K562 (cell line): ENCODE data around the gene HDAC9. TPM values are rescaled to one million over a fixed set of nuclear protein-coding genes. Genes with fewer than 3 reads are reported as not detected.

Source experiments
- ATAC-seq: fragments of 200-7000 bp; cut with Tn5 transposase; 3 replicates; pipeline ENCODE4 v1.9.1; 2020; ENCODE audit warnings: moderate library complexity
- BruUV-seq: library from RNA; stranded (reverse); fragments of 400-500 nt; replicated peaks from 2 replicates; lab custom pipeline; 2021; lab: Mats Ljungman, UMichigan
- CTCF ChIA-PET: fragments of 300-600 bp; formaldehyde crosslinking; extraction: SDS; loops from one replicate; lab custom pipeline; 2021; ENCODE audit warnings: low intra/inter-chr PET ratio; lab: Yijun Ruan, JAX
- POLR2A ChIA-PET: fragments of 300-600, 350-650 bp; sonication (Branson Sonifier 250); formaldehyde crosslinking; extraction: SDS; loops from one replicate; lab custom pipeline; 2021; ENCODE audit warnings: antibody characterized with exemption, inconsistent platforms; lab: Yijun Ruan, JAX
- DNase-seq, 4 experiments: peaks; one replicate each; pipeline versions ENCODE4 v3.0.0 to v3.0.0-alpha.2; 2011 to 2018; ENCODE audit warnings: low spot score in 3 of 4, mixed read lengths in 3 of 4; ENCODE audit errors: extremely low read depth in 1 of 4
- FAIRE-seq: peaks from 2 replicates; lab custom pipeline; 2011; peaks lifted over from hg19 to GRCh38; lab: Jason Lieb, UNC
- H2AFZ ChIP-seq: 2 replicates; pipeline ENCODE4 v1.6.0; 2011; ENCODE audit warnings: low read depth, low read length, control low read depth, inconsistent platforms
- H3K27ac ChIP-seq: fragments of 200-600 bp; 3 replicates; pipeline ENCODE4 v1.8.0; 2011; ENCODE audit warnings: low read depth, mild to moderate bottlenecking, control low read depth, inconsistent platforms, low read length, moderate library complexity, mixed read lengths; ENCODE audit errors: extremely low read depth
- H3K27me3 ChIP-seq, 2 experiments: fragments of 300-600 bp in 1 of 2; 2 replicates in 1 of 2; 3 replicates in 1 of 2; pipeline versions ENCODE4 v1.6.0 to v1.8.0; 2011; ENCODE audit warnings: inconsistent platforms in 2 of 2, low read length in 2 of 2, mild to moderate bottlenecking in 1 of 2, mixed read lengths in 1 of 2, moderate library complexity in 1 of 2; ENCODE audit not compliant: control insufficient read depth in 2 of 2, insufficient read depth in 2 of 2
- H3K36me3 ChIP-seq: fragments of 300-600 bp; 3 replicates; pipeline ENCODE4 v1.8.0; 2011; ENCODE audit warnings: mild to moderate bottlenecking, low read length, inconsistent platforms; ENCODE audit not compliant: control insufficient read depth, insufficient read depth
- H3K4me1 ChIP-seq, 2 experiments: fragments of 200-600 bp in 1 of 2; replicated peaks in 1 of 2; 2 replicates in 1 of 2; 3 replicates in 1 of 2; pipeline versions ENCODE4 v1.5.1 to v1.8.0; 2011; ENCODE audit warnings: inconsistent platforms in 2 of 2, low read length in 2 of 2, mild to moderate bottlenecking in 1 of 2, mixed read lengths in 1 of 2, moderate library complexity in 1 of 2; ENCODE audit not compliant: control insufficient read depth in 2 of 2, insufficient read depth in 2 of 2
- H3K4me2 ChIP-seq: 2 replicates; pipeline ENCODE4 v1.6.1; 2011; ENCODE audit warnings: low read length, control low read depth, inconsistent platforms, mixed read lengths; ENCODE audit not compliant: insufficient read depth
- H3K4me3 ChIP-seq: fragments of 200-600 bp; sonication (generic), shearing (Covaris generic); 2 replicates; pipeline ENCODE4 v1.5.1; 2016; ENCODE audit warnings: control low read depth, inconsistent platforms
- H3K79me2 ChIP-seq: fragments of 200-600 bp; 3 replicates; pipeline ENCODE4 v1.8.0; 2011; ENCODE audit warnings: low read length, inconsistent platforms; ENCODE audit not compliant: control insufficient read depth, insufficient read depth
- H3K9ac ChIP-seq, 2 experiments: 2 replicates each; pipeline versions ENCODE4 v1.6.0 to v1.6.1; 2011; ENCODE audit warnings: low read depth in 2 of 2, low read length in 2 of 2, control low read depth in 1 of 2, inconsistent platforms in 1 of 2, mild to moderate bottlenecking in 1 of 2, mixed read lengths in 1 of 2; ENCODE audit not compliant: insufficient read depth in 1 of 2
- H3K9me1 ChIP-seq: one replicate; pipeline ENCODE4 v1.6.0; 2011; ENCODE audit warnings: inconsistent platforms, mild to moderate bottlenecking, low read length, moderate library complexity; ENCODE audit not compliant: control insufficient read depth, insufficient read depth
- H3K9me3 ChIP-seq: replicated peaks from 2 replicates; pipeline ENCODE4 v1.5.1; 2011; ENCODE audit warnings: low read depth, low read length, inconsistent platforms; ENCODE audit not compliant: control insufficient read depth, insufficient read depth
- H4K20me1 ChIP-seq: replicated peaks from 2 replicates; pipeline ENCODE4 v1.6.1; 2011; ENCODE audit warnings: low read length, inconsistent platforms, mixed read lengths; ENCODE audit not compliant: control insufficient read depth, insufficient read depth
- RNF2 ChIP-seq: sonication (generic); IDR thresholded peaks from 2 replicates; pipeline ENCODE4 v1.6.1; 2016
- TEAD1 ChIP-seq, 2 experiments: fragments of 450-650 bp in 1 of 2; sonication (generic) in 1 of 2; formaldehyde crosslinking; IDR thresholded peaks; 2 replicates each; pipeline versions ENCODE4 v1.4.0 to v1.8.0; 2020 to 2022; ENCODE audit warnings: mild to moderate bottlenecking in 2 of 2, missing genetic modification reagents in 1 of 2
- YBX1 ChIP-seq: fragments of 450-650 bp; IDR thresholded peaks from 2 replicates; pipeline ENCODE4 v1.7.1; 2016; ENCODE audit warnings: mild to moderate bottlenecking
- ZC3H4 ChIP-seq: sonication (generic); formaldehyde crosslinking; IDR thresholded peaks from 2 replicates; pipeline ENCODE4 v1.9.0; 2021; ENCODE audit warnings: missing genetic modification reagents, borderline replicate concordance
- ZNF699 ChIP-seq: fragments of 250-450 bp; sonication (Bioruptor Pico); IDR thresholded peaks from 2 replicates; pipeline ENCODE4 v1.8.0; 2021; ENCODE audit warnings: mild to moderate bottlenecking, moderate library complexity; ENCODE audit not compliant: insufficient replicate concordance
- WGBS: fragments of 100-300 bp; shearing (Covaris generic); methylation state at CpG from one replicate; pipeline ENCODE4 v1.1.6; 2016; ENCODE audit warnings: low coverage, mixed read lengths; ENCODE audit not compliant: insufficient coverage; ENCODE audit errors: missing lambda C conversion rate; 5-methylcytosine and 5-hydroxymethylcytosine counted together
- in situ Hi-C: fragments of 300-500 bp; cut with MboI; formaldehyde crosslinking; loops from 4 replicates; pipeline ENCODE4 v1.15.0; 2018; ENCODE audit warnings: inconsistent platforms, mixed read lengths
- intact Hi-C: fragments of 100-400 bp; cut with micrococcal nuclease; formaldehyde crosslinking; loops from 2 replicates; pipeline ENCODE4 v1.14.2; 2022
- polyA plus RNA-seq, 8 experiments: library from polyadenylated mRNA; depleted of rRNA in 4 of 8; stranded (reverse) in 5 of 8; unstranded in 3 of 8; fragments of >200 nt; fragmentation: Nextera tagmentation in 2 of 8; fragmentation: Illumina TruSeq in 1 of 8; extraction: Ambion mirVana in 2 of 8; extraction: Trizol in 1 of 8; gene quantifications; 2 replicates each; pipeline versions ENCODE4 v1.2.1 to v1.2.3, GENCODE V29; 2011 to 2014; ENCODE audit warnings: inconsistent platforms in 1 of 8, missing spikeins in 1 of 8
- total RNA-seq, 7 experiments: library from RNA; depleted of rRNA in 6 of 7; stranded (reverse); fragments of >200 nt in 6 of 7; fragmentation: Illumina TruSeq in 2 of 7; extraction: Trizol in 2 of 7; gene quantifications; 2 replicates each; pipeline versions ENCODE4 v1.2.1 to v1.2.3, GENCODE V29; 2011 to 2021; ENCODE audit warnings: low replicate concordance in 1 of 7
- TF ChIP-seq, protein P1 (sequence below): fragments of 450-650 bp; IDR thresholded peaks from 2 replicates; pipeline ENCODE4 v1.6.1; 2016; ENCODE audit warnings: mild to moderate bottlenecking

Gene HDAC9
- total and polyA plus RNA-seq, 9 of the 15 experiments (the other 6 are each of a cell fraction or from before 2014, with no cell fraction given), result 0.08 to 0.91 (median 0.33) TPM

DNA sequence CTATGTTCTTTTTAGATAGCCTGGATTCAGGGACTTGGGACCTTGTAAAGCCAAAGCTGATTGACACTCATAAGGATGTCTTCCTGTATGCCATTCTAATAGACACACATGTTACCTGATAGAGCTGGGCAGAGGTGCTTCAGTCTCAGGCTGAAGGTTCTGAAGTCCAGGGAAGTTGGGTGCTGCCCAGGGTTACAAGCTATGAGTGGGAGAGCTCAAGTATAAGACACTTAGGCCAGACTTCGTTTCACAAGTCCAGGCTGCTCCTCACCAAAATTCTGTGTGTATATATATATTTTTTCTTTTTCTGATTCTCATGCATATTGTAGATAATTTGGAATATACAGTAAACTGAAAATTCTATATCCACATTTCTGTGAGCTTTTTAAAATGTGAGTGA is 144.2 kb downstream of the HDAC9 start:
- H3K9ac ChIP-seq, result no peak overlapping the region
- TF ChIP-seq ZNF699 (CRISPR knock-in tag), result no peak
- TF ChIP-seq YBX1, result no peak
- no peak for TF ChIP-seq RNF2
- TF ChIP-seq TEAD1 (CRISPR knock-in tag; IDR thresholded peaks at IDR 0.05), result no peak
- no peak for TF ChIP-seq ZC3H4
- TF ChIP-seq, protein P1, sequence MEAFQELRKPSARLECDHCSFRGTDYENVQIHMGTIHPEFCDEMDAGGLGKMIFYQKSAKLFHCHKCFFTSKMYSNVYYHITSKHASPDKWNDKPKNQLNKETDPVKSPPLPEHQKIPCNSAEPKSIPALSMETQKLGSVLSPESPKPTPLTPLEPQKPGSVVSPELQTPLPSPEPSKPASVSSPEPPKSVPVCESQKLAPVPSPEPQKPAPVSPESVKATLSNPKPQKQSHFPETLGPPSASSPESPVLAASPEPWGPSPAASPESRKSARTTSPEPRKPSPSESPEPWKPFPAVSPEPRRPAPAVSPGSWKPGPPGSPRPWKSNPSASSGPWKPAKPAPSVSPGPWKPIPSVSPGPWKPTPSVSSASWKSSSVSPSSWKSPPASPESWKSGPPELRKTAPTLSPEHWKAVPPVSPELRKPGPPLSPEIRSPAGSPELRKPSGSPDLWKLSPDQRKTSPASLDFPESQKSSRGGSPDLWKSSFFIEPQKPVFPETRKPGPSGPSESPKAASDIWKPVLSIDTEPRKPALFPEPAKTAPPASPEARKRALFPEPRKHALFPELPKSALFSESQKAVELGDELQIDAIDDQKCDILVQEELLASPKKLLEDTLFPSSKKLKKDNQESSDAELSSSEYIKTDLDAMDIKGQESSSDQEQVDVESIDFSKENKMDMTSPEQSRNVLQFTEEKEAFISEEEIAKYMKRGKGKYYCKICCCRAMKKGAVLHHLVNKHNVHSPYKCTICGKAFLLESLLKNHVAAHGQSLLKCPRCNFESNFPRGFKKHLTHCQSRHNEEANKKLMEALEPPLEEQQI, result no peak
- ChIA-PET POLR2A (no interaction called here), CTCF (no interaction called here)
- no peak overlapping the region for H3K4me2 ChIP-seq
- H3K36me3 ChIP-seq, result no peaks in the 10 kb centered on the region
- no peaks in the 10 kb centered on the region for H3K9me3 ChIP-seq
- no peaks in the 10 kb centered on the region for H3K9me1 ChIP-seq
- H3K79me2 ChIP-seq, result no peaks in the 10 kb centered on the region
- H3K27me3 ChIP-seq, result no peaks in the 10 kb centered on the region
- H2AFZ ChIP-seq, result no peak overlapping the region
- intact Hi-C loops (no loop called here), in situ Hi-C loops (no loop called here)
- H3K4me1 ChIP-seq, result no peaks in the 10 kb centered on the region
- H3K27ac ChIP-seq, result no peak overlapping the region
- ATAC-seq, result no peak
- no peak for FAIRE-seq
- DNase-seq, result no peak
- BruUV-seq, result no TSS peak
- 0% methylated on average over 1 of the region's 1 CpG for WGBS
- H3K4me3 ChIP-seq, result no peak overlapping the region
- no peaks in the 10 kb centered on the region for H4K20me1 ChIP-seq
